Stimulated activated CD4-positive, alpha-beta T cell treated with anti-CD3 and anti-CD28 coated beads, Interleukin-1b, Interleukin-23, amount 100 ng/mL, for 24 hours (primary cell): Measurements from ENCODE around the gene XPO6.

ENCODE experiments used
- DNase-seq, 4 experiments: peaks; one replicate each; pipeline ENCODE4 v3.0.0-alpha.2; 2020; ENCODE audit warnings: low read depth in 4 of 4, low spot score in 1 of 4

The XPO6 gene

GRCh38 chr16:28091656-28092055 is 120.1 kb downstream of the XPO6 start:
- DNase-seq, result no peak

GRCh38 chr16:28090646-28091377 is 121.0 kb downstream of the XPO6 start:
- no peak for DNase-seq

DNA sequence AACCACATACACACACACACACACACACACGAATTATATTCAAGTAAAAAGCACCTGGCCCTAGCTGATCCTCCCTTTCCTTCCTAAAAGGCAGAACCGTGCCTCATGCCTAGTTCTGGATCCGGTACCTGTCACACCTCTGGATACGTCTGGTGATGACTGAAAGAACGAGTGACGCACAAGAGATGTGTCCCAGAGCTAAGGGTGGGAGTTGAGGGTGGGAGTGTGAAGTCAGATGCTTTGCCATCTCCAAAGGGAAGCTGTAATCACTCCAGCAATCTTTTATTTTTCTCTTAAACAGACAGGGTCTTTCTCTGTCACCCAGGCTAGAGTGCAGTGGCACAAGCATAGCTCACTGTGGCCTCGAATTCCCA is 121.8 kb downstream of the XPO6 start:
- DNase-seq, result no peak

DNA sequence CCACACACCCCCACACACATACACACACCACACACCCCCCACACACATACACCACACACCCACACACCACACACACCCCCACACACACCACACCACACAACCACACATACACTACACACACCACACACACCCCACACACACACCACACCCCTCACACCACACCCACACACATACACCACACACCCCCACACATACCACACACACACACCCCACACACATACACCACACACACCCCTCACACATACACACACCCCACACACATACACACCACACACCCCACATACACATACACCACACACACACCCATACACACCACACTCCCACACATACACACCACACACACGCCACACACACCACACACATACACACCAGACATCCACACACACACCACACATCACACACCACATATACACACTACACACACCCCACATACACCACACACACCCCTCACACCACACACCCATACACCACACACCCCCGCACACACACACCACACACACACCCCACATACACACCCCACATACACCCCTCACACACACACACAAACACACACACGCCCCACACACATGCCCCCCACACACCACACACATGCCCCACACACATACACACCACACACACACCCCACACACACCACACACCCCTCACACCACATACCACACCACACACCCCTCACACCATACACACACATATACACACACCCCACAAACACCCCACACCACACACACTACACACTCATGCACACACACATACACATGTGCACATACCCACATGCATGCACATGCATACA is 122.4 kb downstream of the XPO6 start:
- DNase-seq, result no peak

GRCh38 chr16:28087675-28088300 is 124.0 kb downstream of the XPO6 start:
- DNase-seq, result no peak

DNA sequence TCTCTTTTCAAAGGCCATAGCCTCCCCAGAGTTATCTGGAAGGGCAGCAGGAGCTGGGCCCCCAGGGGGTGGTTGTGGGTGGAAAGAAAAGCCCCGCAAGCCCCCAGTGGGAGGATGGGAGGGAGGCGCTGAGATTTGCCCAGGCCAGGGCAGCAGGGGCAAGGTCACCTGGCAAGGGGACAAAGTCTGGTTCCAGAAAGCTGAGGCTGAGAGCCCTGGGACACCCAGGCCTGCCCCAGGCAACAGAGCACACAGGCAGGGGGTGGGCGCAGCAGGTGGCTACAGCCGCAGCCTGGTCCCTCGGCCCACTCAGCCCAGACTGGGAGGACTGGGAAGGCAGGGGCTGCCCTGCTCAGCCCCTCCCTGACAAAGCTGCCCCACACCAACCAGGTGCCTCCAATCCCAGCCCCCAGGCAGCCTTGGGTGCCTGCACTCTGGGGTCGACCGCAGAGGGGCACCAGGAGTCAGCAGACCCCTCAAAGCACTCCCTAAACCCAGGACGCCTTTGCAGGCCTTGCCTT is 124.6 kb downstream of the XPO6 start:
- DNase-seq, result no peak

- DNase-seq, result no peak
Observed at GRCh38 chr16:28086186-28087139, 125.3 kb downstream of the XPO6 start.

- DNase-seq, result no peak
Observed at GRCh38 chr16:28085389-28086171, 126.2 kb downstream of the XPO6 start.

- DNase-seq, result no peak
Observed at GRCh38 chr16:28084209-28084608, 127.6 kb downstream of the XPO6 start.

DNA sequence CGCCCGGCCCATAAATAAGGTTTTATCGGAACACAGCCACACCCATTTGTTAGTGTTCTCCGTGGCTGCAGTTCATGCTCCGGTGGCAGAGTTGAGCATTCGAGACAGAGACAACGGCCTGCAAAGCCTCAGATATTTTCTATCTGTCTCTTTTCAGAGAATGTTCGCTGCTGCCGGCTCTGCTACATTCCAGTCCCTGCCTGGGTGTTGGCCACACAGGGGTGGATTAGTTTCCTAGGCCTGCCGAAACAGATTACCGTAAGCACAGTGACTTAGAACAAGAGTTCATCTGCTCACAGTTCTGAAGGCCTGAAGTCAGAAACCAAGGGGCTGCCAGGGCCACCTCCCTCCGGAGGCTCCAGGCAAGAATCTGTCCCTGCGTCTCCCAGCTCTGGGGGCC is 129.1 kb downstream of the XPO6 start:
- DNase-seq, result no peak

GRCh38 chr16:28081391-28081968 is 130.3 kb downstream of the XPO6 start:
- no peak for DNase-seq

- DNase-seq, result no peak
Observed at GRCh38 chr16:28078261-28078660, 133.5 kb downstream of the XPO6 start.

GRCh38 chr16:28073836-28074235 is 137.9 kb downstream of the XPO6 start:
- DNase-seq, result no peak

DNA sequence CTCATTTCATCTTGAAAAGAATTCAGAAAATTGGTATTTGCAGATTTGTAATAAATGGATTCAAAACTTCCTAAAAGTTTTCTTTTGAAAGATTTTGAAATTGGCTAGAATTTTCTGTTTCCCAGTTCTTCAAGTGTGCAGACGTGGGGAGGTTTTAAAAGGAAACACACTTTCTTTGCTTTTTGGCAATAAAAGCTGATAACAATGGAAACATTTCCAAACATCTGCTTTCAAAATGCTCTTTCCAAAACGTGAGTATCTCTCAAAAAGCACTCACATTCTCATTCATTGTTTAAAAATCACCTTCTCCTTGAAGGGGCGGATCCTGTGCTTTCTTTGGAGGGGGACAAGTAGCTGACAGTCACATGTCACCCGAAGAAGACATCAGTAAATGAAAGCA is 139.7 kb downstream of the XPO6 start:
- no peak for DNase-seq

GRCh38 chr16:28069971-28070794 is 141.6 kb downstream of the XPO6 start:
- DNase-seq, result no peak

DNA sequence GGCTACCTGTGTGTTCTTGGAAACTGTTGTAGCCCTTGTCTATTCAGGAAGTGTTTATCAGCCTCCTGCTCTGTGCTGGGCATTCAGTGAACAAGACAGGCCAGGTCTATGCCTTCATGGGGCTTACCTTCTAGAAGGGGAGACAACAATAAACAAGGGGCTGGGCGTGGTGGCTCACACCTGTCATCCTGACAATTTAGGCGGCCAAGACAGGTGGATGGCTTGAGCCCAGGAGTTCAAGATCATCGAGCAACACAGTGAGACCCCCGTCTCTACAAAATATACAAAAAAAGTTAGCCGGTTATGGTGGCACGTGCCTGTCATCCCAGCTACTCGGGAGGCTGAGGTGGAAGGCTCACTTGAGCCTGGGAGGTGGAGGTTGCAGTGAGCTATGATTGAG is 142.8 kb downstream of the XPO6 start:
- DNase-seq, result no peak

DNA sequence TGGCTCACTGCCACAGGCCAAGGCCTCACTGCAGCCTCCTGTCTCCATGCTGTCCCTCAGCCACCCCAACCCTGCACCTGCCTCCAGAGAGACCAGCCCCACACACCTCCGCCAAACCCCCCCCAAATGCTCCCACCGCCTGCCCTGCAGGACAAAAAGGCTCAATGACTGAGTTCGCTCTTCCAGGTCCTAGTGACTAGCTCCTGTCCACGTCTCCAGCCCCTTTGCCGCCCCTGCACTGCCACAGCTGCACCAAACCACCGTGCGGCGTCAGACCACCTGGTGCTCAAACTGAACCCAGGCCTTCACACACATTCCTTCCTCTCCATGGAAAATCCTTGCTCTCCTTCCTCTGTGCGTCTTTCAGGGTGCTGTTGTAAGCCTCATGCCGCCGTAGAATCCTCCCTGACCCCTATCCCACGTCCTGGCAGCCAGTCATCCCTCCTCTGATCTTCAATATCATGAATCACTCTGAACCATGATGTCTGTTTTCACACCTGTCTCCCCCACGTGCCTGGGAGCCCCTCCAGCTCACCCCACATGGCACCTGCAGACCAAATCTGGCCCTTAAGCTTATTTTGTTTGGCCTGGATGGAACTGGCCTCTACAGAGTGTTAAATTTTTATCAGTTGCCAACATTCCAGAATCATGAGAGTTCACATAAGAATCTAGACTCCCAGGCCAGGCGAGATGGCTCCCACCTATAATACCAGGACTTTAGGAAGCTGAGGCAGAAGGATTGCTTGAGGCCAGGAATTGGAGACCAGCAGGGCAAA is 144.0 kb downstream of the XPO6 start:
- no peak for DNase-seq

GRCh38 chr16:28064706-28065249 is 147.0 kb downstream of the XPO6 start:
- DNase-seq, result no peak
